Prostate gland (tissue), 2 donors: ENCODE results near the gene ZNF319. TPM values are rescaled to one million over a fixed set of nuclear protein-coding genes. Genes with fewer than 3 reads are reported as not detected.

Source experiments
- DNase-seq: peaks from one replicate; pipeline ENCODE4 v3.0.0-alpha.2; 2019; ENCODE audit warnings: low spot score
- H3K27ac ChIP-seq, 2 donors: fragments of 200-600 bp; sonication (generic); 2 replicates each; pipeline ENCODE4 v1.5.1; 2017 to 2019
- H3K27me3 ChIP-seq: fragments of 200-600 bp; sonication (generic); replicated peaks from 2 replicates; pipeline ENCODE4 v1.5.1; 2019; ENCODE audit not compliant: insufficient read depth
- H3K36me3 ChIP-seq, 2 donors: fragments of 200-600 bp; sonication (generic); 1 replicate in 1 of 2; 2 replicates in 1 of 2; pipeline versions ENCODE4 v1.5.1 to v1.8.1; 2017 to 2019
- H3K4me1 ChIP-seq: fragments of 200-600 bp; sonication (generic); replicated peaks from 2 replicates; pipeline ENCODE4 v1.5.1; 2019
- H3K4me3 ChIP-seq, 2 donors: fragments of 200-600 bp; sonication (generic); 2 replicates each; pipeline ENCODE4 v1.5.1; 2017 to 2019
- H3K9me3 ChIP-seq: fragments of 200-600 bp; sonication (generic); 2 replicates; pipeline ENCODE4 v1.5.1; 2017
- POLR2A ChIP-seq: fragments of 450-650 bp; IDR thresholded peaks from one replicate; pipeline ENCODE4 v1.6.1; 2016; ENCODE audit warnings: antibody characterized with exemption, mild to moderate bottlenecking
- POLR2AphosphoS5 ChIP-seq: sonication (generic); formaldehyde crosslinking; IDR thresholded peaks from one replicate; pipeline ENCODE4 v1.6.1; 2017; ENCODE audit warnings: antibody characterized with exemption
- WGBS: methylation state at CpG from one replicate; pipeline ENCODE4 v1.1.5; 2018; 5-methylcytosine and 5-hydroxymethylcytosine counted together
- intact Hi-C: fragments of 100-400 bp; cut with DNase I; formaldehyde crosslinking; loops from one replicate; pipeline ENCODE4 v1.14.2; 2022
- total RNA-seq, 2 donors: library from RNA; depleted of rRNA; stranded (reverse); fragments of >200 nt; gene quantifications; one replicate each; pipeline ENCODE4 v1.1.0, GENCODE V29; 2016
- TF ChIP-seq, protein P1 (sequence below), 4 experiments: fragments of 200-600 bp in 2 of 4; fragments of 450-650 bp in 2 of 4; sonication (generic) in 2 of 4; IDR thresholded peaks; 1 replicate in 3 of 4; 2 replicates in 1 of 4; pipeline ENCODE4 v1.5.1; 2016 to 2019; ENCODE audit warnings: antibody characterized with exemption in 4 of 4, mild to moderate bottlenecking in 2 of 4, moderate library complexity in 2 of 4

Gene ZNF319
- total RNA-seq, 2 donors from 2014 or later: 7.6 to 12.9 TPM

DNA sequence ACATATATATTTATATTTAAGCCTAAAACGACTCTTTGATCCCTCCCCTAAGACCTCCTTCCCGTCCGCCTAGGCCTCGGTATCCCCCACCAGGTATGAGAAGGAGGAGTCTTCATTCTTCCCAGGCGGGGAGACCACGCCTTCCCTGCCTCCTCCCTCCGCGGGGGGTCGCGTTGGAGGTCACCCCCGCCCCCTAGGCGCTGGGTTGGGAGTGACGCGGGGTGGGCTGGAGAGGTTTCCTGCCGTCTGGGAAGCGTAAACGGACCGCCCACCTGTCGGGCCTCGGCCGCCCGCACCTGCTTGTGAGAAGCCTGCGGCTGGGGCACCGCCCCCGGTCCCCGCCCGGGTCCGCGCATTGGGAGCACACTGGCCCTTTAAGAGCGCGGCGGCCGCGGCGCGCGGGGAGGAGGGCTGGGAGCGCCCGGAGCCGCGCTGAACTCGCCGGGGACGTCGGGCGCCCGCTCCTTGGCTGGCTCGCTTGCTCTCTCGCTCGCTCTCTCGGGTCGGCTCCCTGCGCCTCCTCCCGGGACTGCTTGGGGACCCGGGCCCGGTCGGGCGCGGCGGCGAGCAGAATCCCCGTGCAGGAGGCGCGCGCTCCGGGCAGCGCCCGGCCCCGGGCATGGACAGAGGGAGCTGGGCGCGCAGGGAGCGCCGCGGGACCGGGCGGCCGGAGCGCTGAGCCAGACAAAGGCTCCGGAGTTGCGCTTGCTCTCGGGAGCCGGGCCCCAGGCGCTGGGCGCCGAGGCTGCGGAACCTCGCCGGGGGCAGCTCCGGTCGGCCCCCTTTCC lies 25.1 kb upstream of the ZNF319 start, which contains the start of gene MMP15:
MMP15 (plus strand) TSS at position 404 of the 788 bp plus-strand sequence. CDS start 597 bp downstream, outside the sequence.
- intact Hi-C loops: loop anchor here (10.0 kb wide), 1 partner anchor 469 kb away; no protein-coding TSS in a partner anchor
- under 1% methylated on average over 55 of the region's 90 CpGs for WGBS

GRCh38 chr16:58024486-58025350 lies 24.2 kb upstream of the ZNF319 start:
- Histone ChIP-seq H3K9me3 (no peaks in the 10 kb centered on the region), H3K4me1 (peaks cover 35% of the 10 kb centered on the region), H3K36me3 (no peaks in the 10 kb centered on the region), H3K27me3 (no peaks in the 10 kb centered on the region), H3K4me3 (peak overlapping the region; percentile 61 to 65), H3K27ac (peak overlapping the region; percentile 67 to 81)
- intact Hi-C loops: loop anchor here (5.0 to 10.0 kb wide), 3 partner anchors 103 to 470 kb away; partner anchors contain the start of genes CFAP20 and CSNK2A2
- no peak for DNase-seq
- TF ChIP-seq, protein P1, sequence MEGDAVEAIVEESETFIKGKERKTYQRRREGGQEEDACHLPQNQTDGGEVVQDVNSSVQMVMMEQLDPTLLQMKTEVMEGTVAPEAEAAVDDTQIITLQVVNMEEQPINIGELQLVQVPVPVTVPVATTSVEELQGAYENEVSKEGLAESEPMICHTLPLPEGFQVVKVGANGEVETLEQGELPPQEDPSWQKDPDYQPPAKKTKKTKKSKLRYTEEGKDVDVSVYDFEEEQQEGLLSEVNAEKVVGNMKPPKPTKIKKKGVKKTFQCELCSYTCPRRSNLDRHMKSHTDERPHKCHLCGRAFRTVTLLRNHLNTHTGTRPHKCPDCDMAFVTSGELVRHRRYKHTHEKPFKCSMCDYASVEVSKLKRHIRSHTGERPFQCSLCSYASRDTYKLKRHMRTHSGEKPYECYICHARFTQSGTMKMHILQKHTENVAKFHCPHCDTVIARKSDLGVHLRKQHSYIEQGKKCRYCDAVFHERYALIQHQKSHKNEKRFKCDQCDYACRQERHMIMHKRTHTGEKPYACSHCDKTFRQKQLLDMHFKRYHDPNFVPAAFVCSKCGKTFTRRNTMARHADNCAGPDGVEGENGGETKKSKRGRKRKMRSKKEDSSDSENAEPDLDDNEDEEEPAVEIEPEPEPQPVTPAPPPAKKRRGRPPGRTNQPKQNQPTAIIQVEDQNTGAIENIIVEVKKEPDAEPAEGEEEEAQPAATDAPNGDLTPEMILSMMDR (IDR thresholded peaks at IDR 0.05): no peak
- no peak for TF ChIP-seq POLR2AphosphoS5
- WGBS: 17% methylated on average over 56 of the region's 57 CpGs

More for the DNA sequence above, 25.1 kb upstream of the ZNF319 start, which contains the start of gene MMP15:
- Histone ChIP-seq H3K4me1 (peaks cover 35% of the 10 kb centered on the region), H3K27ac (peak within 1 kb of the TSS; percentile 67 to 81), H3K36me3 (no peaks in the 10 kb centered on the region), H3K27me3 (no peaks in the 10 kb centered on the region), H3K9me3 (no peaks in the 10 kb centered on the region), H3K4me3 (peak within 1 kb of the TSS; percentile 61 to 65)
- no peak for TF ChIP-seq POLR2AphosphoS5
- TF ChIP-seq POLR2A: peak; percentile 54
- DNase-seq: peak; percentile 65

DNA sequence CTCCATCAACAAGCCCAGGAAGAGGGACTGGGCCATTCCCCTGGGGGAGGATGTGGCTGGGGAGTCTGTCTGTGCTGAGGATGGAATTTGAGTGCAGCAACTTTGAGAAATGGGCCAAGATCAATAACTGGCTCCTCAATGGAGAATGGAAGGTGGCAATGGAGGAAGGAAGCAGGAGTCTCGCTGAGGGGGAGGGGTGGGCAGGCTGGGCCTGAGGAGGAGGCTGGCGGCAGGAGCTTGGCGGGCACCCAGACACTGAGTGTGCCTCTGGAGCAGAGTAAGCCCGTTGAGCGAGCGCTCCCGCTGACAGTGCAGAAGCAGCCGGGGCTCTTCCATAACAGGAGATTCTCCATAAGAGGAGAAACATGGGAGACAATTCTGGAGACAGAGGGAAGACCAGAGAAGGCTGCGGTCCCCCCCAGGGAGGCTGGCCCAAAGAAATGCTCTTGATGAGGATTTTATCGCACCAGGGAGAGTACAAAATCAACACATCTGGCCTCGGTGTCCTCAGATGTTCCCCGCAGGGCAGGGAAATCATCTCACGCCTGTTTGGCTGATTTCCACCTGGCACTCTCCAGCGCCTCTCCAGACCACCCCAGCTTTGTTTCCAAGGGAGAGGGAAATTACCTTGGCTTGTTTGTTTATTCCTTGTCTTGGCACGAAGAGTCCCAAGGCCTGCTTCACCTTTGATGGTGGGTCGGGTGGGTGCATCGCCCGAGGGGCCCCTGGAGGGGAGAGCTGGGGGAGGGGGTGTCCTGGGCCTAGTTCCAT lies 22.3 kb upstream of the ZNF319 start:
- WGBS: 12% methylated on average over 18 of the region's 18 CpGs
- TF ChIP-seq, protein P1 (IDR thresholded peaks at IDR 0.05): no peak
- TF ChIP-seq POLR2A (no peak), POLR2AphosphoS5 (no peak)
- Histone ChIP-seq H3K4me1 (peaks cover 35% of the 10 kb centered on the region), H3K9me3 (no peaks in the 10 kb centered on the region), H3K4me3 (no peak overlapping the region), H3K27me3 (no peaks in the 10 kb centered on the region), H3K27ac (peak overlapping the region; percentile 52 to 63), H3K36me3 (no peaks in the 10 kb centered on the region)
- intact Hi-C loops: loop anchor here (5.0 to 10.0 kb wide), 3 partner anchors 105 to 472 kb away; partner anchors contain the start of genes CFAP20 and CSNK2A2
- DNase-seq: peak; percentile 84

GRCh38 chr16:58021661-58022551 lies 21.4 kb upstream of the ZNF319 start:
- 54% methylated on average over 8 of the region's 8 CpGs for WGBS
- intact Hi-C loops: loop anchor here (5.0 to 10.0 kb wide), 3 partner anchors 105 to 473 kb away; partner anchors contain the start of genes CFAP20 and CSNK2A2

More at GRCh38 chr16:58021661-58022551, 21.4 kb upstream of the ZNF319 start:
- TF ChIP-seq, protein P1 (IDR thresholded peaks at IDR 0.05): no peak
- no peak for TF ChIP-seq POLR2A
- no peak for TF ChIP-seq POLR2AphosphoS5
- Histone ChIP-seq H3K27ac (peak overlapping the region in 1 of 2 donors; percentile 63), H3K9me3 (no peaks in the 10 kb centered on the region), H3K4me3 (no peak overlapping the region), H3K36me3 (no peaks in the 10 kb centered on the region), H3K27me3 (no peaks in the 10 kb centered on the region), H3K4me1 (peaks cover 34% of the 10 kb centered on the region)
- DNase-seq: no peak
